GM12878 (cell line): Measurements from ENCODE around the gene BEST2. TPM values are rescaled to one million over a fixed set of nuclear protein-coding genes. Genes with fewer than 3 reads are reported as not detected.
A peak's percentile ranks its signal among the peaks of the same experiment; 100 is the strongest.

Experiments
- ASH2L ChIP-seq: fragments of 300-600, 200-600 bp; sonication (generic); IDR thresholded peaks from 2 replicates; pipeline ENCODE4 v1.6.1; 2017; ENCODE audit warnings: low read depth, mild to moderate bottlenecking, borderline replicate concordance
- EED ChIP-seq: sonication (generic); IDR thresholded peaks from 2 replicates; pipeline ENCODE4 v1.6.1; 2016; ENCODE audit warnings: antibody characterized with exemption, low read depth
- FOXM1 ChIP-seq: IDR thresholded peaks from 2 replicates; pipeline ENCODE4 v1.6.1; 2012; ENCODE audit warnings: low read depth, mild to moderate bottlenecking, inconsistent platforms, low read length, moderate library complexity
- NFIC ChIP-seq: IDR thresholded peaks from 2 replicates; pipeline ENCODE4 v1.6.1; 2012; ENCODE audit warnings: low read depth, mild to moderate bottlenecking, inconsistent platforms, low read length, moderate library complexity
- NR2C2 ChIP-seq: IDR thresholded peaks from 2 replicates; pipeline ENCODE4 v1.6.1; 2011; ENCODE audit warnings: borderline replicate concordance, low read depth; ENCODE audit not compliant: control insufficient read depth, insufficient read length
- POLR2A ChIP-seq: IDR thresholded peaks from 2 replicates; pipeline ENCODE4 v1.6.1; 2011; ENCODE audit warnings: low read depth, mild to moderate bottlenecking, low read length
- POLR2AphosphoS2 ChIP-seq: IDR thresholded peaks from 2 replicates; pipeline ENCODE4 v1.6.1; 2011; ENCODE audit warnings: low read depth, mild to moderate bottlenecking, low read length, improper control_type of control experiment, moderate library complexity
- SUPT20H ChIP-seq: IDR thresholded peaks from 2 replicates; pipeline ENCODE4 v1.6.1; 2011; ENCODE audit warnings: low read depth, mild to moderate bottlenecking, low read length, moderate library complexity, borderline replicate concordance; ENCODE audit not compliant: control insufficient read depth
- SUZ12 ChIP-seq: fragments of 200-600 bp; sonication (generic); IDR thresholded peaks from one replicate; pipeline ENCODE4 v1.6.1; 2018; ENCODE audit warnings: antibody characterized with exemption, mild to moderate bottlenecking; ENCODE audit not compliant: unreplicated experiment
- TAF1 ChIP-seq: IDR thresholded peaks from 2 replicates; pipeline ENCODE4 v1.6.1; 2011; ENCODE audit warnings: mild to moderate bottlenecking, low read depth, low read length, borderline replicate concordance
- ZBED1 ChIP-seq: IDR thresholded peaks from 2 replicates; pipeline ENCODE4 v1.6.1; 2016; ENCODE audit warnings: borderline replicate concordance
- ZZZ3 ChIP-seq: IDR thresholded peaks from 2 replicates; pipeline ENCODE4 v1.6.1; 2011; ENCODE audit warnings: low read depth; ENCODE audit not compliant: control insufficient read depth, insufficient read length
- polyA plus RNA-seq, 11 experiments: library from polyadenylated mRNA; depleted of rRNA in 4 of 11; unstranded in 6 of 11; stranded (reverse) in 5 of 11; fragments of >200 nt; fragmentation: Nextera tagmentation in 4 of 11; fragmentation: Illumina TruSeq in 1 of 11; extraction: Ambion mirVana in 4 of 11; extraction: Trizol in 1 of 11; gene quantifications; 1 replicate in 1 of 11; 2 replicates in 10 of 11; pipeline versions ENCODE4 v1.2.1 to v1.2.3, GENCODE V29; 2011 to 2016; ENCODE audit warnings: inconsistent platforms in 2 of 11, missing spikeins in 2 of 11, low read depth in 1 of 11
- total RNA-seq, 4 experiments: library from RNA; depleted of rRNA in 3 of 4; stranded (reverse); fragments of >200 nt in 3 of 4; fragmentation: Illumina TruSeq in 1 of 4; extraction: Trizol in 1 of 4; gene quantifications; 2 replicates each; pipeline versions ENCODE4 v1.2.1 to v1.2.3, GENCODE V29; 2013 to 2021
- TF ChIP-seq, protein P1 (sequence below): IDR thresholded peaks from 2 replicates; pipeline ENCODE4 v1.6.1; 2012; ENCODE audit warnings: mild to moderate bottlenecking, low read depth, low read length
- TF ChIP-seq, protein P2 (sequence below): fragments of 450-650 bp; conservative IDR thresholded peaks from 2 replicates; pipeline ENCODE4 v1.6.1; 2017; ENCODE audit warnings: mild to moderate bottlenecking, moderate library complexity
- TF ChIP-seq, protein P3 (sequence below): fragments of 450-650 bp; formaldehyde crosslinking; IDR thresholded peaks from 2 replicates; pipeline ENCODE4 v1.4.0; 2022; ENCODE audit warnings: mild to moderate bottlenecking, moderate library complexity
- TF ChIP-seq, protein P4 (sequence below): fragments of 450-650 bp; IDR thresholded peaks from 2 replicates; pipeline ENCODE4 v1.6.1; 2017; ENCODE audit warnings: mild to moderate bottlenecking, low read depth, inconsistent platforms; ENCODE audit not compliant: poor library complexity, severe bottlenecking

Gene BEST2
- total and polyA plus RNA-seq, 10 of the 15 experiments (the other 5 are each of a cell fraction or from before 2014, with no cell fraction given), result not detected

DNA sequence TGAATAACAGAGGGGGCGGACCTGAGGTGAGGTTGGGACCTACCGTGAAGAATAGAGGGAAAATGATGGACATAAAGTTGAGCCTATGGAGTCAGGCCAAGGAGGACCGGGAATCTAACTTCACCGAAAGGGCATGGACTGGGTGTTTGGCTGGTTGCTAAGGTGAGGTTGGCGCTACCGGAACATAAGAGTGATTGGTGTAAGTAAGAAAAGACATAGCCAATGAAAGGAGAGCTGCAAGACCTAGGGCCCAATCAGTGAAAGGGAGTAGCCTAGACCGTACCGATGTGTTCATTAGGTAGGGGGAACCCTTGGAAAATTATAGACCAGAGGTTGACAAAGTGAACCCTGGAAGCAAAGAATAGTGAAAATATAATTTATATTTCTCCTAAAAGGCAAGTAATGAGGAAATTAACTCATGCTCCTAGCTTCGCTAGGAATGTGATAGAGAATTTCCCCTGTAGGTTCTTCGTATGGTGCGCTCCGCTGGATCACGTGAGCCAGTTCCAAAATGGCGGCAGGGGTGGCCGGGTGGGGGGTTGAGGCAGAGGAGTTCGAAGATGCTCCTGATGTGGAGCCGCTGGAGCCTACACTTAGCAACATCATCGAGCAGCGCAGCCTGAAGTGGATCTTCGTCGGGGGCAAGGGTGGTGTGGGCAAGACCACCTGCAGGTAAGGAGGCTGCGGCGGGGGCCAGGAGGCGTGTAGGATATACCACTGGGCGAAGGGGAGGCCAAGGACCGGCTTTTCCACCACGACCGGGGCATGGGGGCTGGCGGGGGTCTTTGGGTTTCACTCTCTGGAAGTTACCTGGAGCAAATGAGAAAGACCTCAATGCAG, 14.4 kb upstream of the BEST2 start, which contains the start of gene GET3 (continued):
- TF ChIP-seq, protein P1, sequence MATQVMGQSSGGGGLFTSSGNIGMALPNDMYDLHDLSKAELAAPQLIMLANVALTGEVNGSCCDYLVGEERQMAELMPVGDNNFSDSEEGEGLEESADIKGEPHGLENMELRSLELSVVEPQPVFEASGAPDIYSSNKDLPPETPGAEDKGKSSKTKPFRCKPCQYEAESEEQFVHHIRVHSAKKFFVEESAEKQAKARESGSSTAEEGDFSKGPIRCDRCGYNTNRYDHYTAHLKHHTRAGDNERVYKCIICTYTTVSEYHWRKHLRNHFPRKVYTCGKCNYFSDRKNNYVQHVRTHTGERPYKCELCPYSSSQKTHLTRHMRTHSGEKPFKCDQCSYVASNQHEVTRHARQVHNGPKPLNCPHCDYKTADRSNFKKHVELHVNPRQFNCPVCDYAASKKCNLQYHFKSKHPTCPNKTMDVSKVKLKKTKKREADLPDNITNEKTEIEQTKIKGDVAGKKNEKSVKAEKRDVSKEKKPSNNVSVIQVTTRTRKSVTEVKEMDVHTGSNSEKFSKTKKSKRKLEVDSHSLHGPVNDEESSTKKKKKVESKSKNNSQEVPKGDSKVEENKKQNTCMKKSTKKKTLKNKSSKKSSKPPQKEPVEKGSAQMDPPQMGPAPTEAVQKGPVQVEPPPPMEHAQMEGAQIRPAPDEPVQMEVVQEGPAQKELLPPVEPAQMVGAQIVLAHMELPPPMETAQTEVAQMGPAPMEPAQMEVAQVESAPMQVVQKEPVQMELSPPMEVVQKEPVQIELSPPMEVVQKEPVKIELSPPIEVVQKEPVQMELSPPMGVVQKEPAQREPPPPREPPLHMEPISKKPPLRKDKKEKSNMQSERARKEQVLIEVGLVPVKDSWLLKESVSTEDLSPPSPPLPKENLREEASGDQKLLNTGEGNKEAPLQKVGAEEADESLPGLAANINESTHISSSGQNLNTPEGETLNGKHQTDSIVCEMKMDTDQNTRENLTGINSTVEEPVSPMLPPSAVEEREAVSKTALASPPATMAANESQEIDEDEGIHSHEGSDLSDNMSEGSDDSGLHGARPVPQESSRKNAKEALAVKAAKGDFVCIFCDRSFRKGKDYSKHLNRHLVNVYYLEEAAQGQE, result 0 out of 2 replicates have a peak, but pooled peaks have one; percentile 17
- TF ChIP-seq, protein P2, sequence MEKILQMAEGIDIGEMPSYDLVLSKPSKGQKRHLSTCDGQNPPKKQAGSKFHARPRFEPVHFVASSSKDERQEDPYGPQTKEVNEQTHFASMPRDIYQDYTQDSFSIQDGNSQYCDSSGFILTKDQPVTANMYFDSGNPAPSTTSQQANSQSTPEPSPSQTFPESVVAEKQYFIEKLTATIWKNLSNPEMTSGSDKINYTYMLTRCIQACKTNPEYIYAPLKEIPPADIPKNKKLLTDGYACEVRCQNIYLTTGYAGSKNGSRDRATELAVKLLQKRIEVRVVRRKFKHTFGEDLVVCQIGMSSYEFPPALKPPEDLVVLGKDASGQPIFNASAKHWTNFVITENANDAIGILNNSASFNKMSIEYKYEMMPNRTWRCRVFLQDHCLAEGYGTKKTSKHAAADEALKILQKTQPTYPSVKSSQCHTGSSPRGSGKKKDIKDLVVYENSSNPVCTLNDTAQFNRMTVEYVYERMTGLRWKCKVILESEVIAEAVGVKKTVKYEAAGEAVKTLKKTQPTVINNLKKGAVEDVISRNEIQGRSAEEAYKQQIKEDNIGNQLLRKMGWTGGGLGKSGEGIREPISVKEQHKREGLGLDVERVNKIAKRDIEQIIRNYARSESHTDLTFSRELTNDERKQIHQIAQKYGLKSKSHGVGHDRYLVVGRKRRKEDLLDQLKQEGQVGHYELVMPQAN, result peak; percentile 79
- TF ChIP-seq ZZZ3 (no peak), POLR2A (peak; percentile 93), ASH2L (no peak), SUPT20H (no peak), POLR2AphosphoS2 (0 out of 2 replicates have a peak, but pooled peaks have one; percentile 10), TAF1 (peak; percentile 94), SUZ12 (no peak), NFIC (peak; percentile 90), ZBED1 (no peak), EED (no peak), FOXM1 (no peak), NR2C2 (no peak)
- TF ChIP-seq, protein P3, sequence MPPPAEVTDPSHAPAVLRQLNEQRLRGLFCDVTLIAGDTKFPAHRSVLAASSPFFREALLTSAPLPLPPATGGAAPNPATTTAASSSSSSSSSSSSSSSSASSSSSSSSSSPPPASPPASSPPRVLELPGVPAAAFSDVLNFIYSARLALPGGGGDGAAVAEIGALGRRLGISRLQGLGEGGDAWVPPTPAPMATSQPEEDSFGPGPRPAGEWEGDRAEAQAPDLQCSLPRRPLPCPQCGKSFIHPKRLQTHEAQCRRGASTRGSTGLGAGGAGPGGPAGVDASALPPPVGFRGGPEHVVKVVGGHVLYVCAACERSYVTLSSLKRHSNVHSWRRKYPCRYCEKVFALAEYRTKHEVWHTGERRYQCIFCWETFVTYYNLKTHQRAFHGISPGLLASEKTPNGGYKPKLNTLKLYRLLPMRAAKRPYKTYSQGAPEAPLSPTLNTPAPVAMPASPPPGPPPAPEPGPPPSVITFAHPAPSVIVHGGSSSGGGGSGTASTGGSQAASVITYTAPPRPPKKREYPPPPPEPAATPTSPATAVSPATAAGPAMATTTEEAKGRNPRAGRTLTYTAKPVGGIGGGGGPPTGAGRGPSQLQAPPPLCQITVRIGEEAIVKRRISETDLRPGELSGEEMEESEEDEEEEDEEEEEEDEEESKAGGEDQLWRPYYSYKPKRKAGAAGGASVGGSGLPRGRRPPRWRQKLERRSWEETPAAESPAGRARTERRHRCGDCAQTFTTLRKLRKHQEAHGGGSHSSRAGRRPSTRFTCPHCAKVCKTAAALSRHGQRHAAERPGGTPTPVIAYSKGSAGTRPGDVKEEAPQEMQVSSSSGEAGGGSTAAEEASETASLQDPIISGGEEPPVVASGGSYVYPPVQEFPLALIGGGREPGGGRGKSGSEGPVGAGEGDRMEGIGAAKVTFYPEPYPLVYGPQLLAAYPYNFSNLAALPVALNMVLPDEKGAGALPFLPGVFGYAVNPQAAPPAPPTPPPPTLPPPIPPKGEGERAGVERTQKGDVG (CRISPR knock-in tag), result no peak
- TF ChIP-seq, protein P4, sequence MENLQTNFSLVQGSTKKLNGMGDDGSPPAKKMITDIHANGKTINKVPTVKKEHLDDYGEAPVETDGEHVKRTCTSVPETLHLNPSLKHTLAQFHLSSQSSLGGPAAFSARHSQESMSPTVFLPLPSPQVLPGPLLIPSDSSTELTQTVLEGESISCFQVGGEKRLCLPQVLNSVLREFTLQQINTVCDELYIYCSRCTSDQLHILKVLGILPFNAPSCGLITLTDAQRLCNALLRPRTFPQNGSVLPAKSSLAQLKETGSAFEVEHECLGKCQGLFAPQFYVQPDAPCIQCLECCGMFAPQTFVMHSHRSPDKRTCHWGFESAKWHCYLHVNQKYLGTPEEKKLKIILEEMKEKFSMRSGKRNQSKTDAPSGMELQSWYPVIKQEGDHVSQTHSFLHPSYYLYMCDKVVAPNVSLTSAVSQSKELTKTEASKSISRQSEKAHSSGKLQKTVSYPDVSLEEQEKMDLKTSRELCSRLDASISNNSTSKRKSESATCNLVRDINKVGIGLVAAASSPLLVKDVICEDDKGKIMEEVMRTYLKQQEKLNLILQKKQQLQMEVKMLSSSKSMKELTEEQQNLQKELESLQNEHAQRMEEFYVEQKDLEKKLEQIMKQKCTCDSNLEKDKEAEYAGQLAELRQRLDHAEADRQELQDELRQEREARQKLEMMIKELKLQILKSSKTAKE, result peak; percentile 99
